Measurements from ENCODE around the gene TIPARP. TPM values are rescaled to one million over a fixed set of nuclear protein-coding genes. Genes with fewer than 3 reads are reported as not detected.

Gene TIPARP
- total and polyA plus RNA-seq, 2 of the 8 experiments (the other 6 are each of a cell fraction or from before 2014, with no cell fraction given), result 1.6 to 5.8 TPM

DNA sequence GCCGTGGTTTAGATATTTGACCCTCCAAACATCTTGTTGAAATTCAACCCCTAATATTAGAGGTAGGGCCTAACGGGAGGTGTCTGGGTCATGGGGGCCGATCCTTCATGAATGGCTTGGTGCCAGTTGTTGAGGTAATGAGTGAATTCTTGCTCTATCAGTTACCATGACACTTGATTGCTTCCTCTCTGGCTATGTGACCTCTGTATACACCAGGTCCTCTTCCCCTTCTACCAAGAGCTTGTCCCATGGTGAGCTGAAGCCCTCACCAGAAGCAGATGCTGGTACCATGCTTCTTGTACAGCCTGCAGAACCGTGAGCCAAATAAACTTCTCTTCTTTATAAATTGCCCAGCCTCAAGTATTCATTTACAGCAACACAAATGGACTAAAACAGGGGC lies 41.8 kb upstream of the TIPARP start:
- Histone ChIP-seq H2AFZ (ENCODE audit: low read length) (no peak overlapping the region), H3K4me1 (replicated peaks in 1 of 4; ENCODE audit: control insufficient read depth in 3 of 4, insufficient read depth in 4 of 4, low read length in 3 of 4) (peaks cover 0 to 11% (median 5%) of the 10 kb centered on the region in 4 experiments; a peak in 5 of 7 replicates), H2BK12ac (ENCODE audit: low read depth, low read length) (no peak overlapping the region), H3K14ac (ENCODE audit: insufficient read length) (no peak overlapping the region), H3K9ac (replicated peaks in 1 of 4; ENCODE audit: extremely low read depth in 1 of 4, low read depth in 3 of 4, low read length in 3 of 4) (no peak overlapping the region), H4K8ac (ENCODE audit: extremely low read depth, insufficient read depth, low read length) (no peak overlapping the region), H3K27ac (ENCODE audit: low read depth, low read length) (no peak overlapping the region), H3K79me1 (ENCODE audit: low read depth, low read length) (no peaks in the 10 kb centered on the region), H3K4me3 (ENCODE audit: extremely low read depth in 1 of 4, insufficient read depth in 2 of 4, low read depth in 3 of 4, low read length in 4 of 4) (no peak overlapping the region), H4K20me1 (replicated peaks in 1 of 2; ENCODE audit: control insufficient read depth in 1 of 2, insufficient read depth in 2 of 2, low read length in 2 of 2) (no peaks in the 10 kb centered on the region), H3K9me3 (ENCODE audit: insufficient read depth in 2 of 2, low read depth in 1 of 2, low read length in 1 of 2) (no peaks in the 10 kb centered on the region), H3K23me2 (ENCODE audit: low read depth, low read length) (no peaks in the 10 kb centered on the region), H3K23ac (ENCODE audit: insufficient read length) (no peak overlapping the region), H3K4me2 (ENCODE audit: insufficient read depth in 1 of 2, low read depth in 2 of 2, low read length in 2 of 2) (no peak overlapping the region), H4K91ac (replicated peaks; ENCODE audit: insufficient read length, low read length) (no peak overlapping the region), H2AK5ac (ENCODE audit: low read depth, low read length) (no peak overlapping the region), H3K56ac (replicated peaks; ENCODE audit: insufficient read length, low read depth, low read length) (no peak overlapping the region), H3K79me2 (ENCODE audit: control insufficient read depth in 1 of 2, insufficient read depth in 2 of 2, low read length in 2 of 2) (no peaks in the 10 kb centered on the region), H3K36me3 (ENCODE audit: control insufficient read depth in 2 of 4, insufficient read depth in 4 of 4, low read length in 3 of 4) (no peaks in the 10 kb centered on the region), H2BK20ac (ENCODE audit: low read length) (no peak overlapping the region), H3K18ac (ENCODE audit: extremely low read depth, low read length) (no peak overlapping the region), H2BK120ac (replicated peaks; ENCODE audit: low read depth, low read length) (no peak overlapping the region), H2BK15ac (ENCODE audit: low read length) (no peak overlapping the region), H4K5ac (ENCODE audit: insufficient read length, low read depth, low read length) (no peak overlapping the region), H3K4ac (replicated peaks; ENCODE audit: insufficient read length, low read depth, low read length) (no peak overlapping the region), H3K27me3 (replicated peaks in 1 of 4; ENCODE audit: control insufficient read depth in 3 of 4, extremely low read depth in 1 of 4, insufficient read depth in 3 of 4, low read length in 3 of 4) (no peaks in the 10 kb centered on the region), H2BK5ac (ENCODE audit: low read depth, low read length) (no peak overlapping the region)
- no peak for DNase-seq (ENCODE audit: low read depth in 1 of 2, low spot score in 2 of 2)
- no peak for FAIRE-seq
- WGBS, 2 experiments (ENCODE audit: extremely low coverage in 1 of 2, insufficient coverage in 1 of 2, insufficient read length in 1 of 2, insufficient replicate concordance in 2 of 2, low coverage in 1 of 2, low lambda C conversion rate in 2 of 2, missing lambda C conversion rate in 1 of 2), result 81% methylated on average over 4 of the region's 4 CpGs; no CpG with 5 or more reads in 1 of the 2 experiments
- ChIA-PET POLR2A (ENCODE audit: partially characterized antibody) (no interaction called here), CTCF (ENCODE audit: partially characterized antibody) (no interaction called here)
- TF ChIP-seq, protein P1, sequence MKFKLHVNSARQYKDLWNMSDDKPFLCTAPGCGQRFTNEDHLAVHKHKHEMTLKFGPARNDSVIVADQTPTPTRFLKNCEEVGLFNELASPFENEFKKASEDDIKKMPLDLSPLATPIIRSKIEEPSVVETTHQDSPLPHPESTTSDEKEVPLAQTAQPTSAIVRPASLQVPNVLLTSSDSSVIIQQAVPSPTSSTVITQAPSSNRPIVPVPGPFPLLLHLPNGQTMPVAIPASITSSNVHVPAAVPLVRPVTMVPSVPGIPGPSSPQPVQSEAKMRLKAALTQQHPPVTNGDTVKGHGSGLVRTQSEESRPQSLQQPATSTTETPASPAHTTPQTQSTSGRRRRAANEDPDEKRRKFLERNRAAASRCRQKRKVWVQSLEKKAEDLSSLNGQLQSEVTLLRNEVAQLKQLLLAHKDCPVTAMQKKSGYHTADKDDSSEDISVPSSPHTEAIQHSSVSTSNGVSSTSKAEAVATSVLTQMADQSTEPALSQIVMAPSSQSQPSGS (IDR thresholded peaks at IDR 0.05; ENCODE audit: low read length), result no peak
- TF ChIP-seq TAF7 (optimal IDR thresholded peaks at IDR 0.05; ENCODE audit: borderline replicate concordance, low read depth, low read length) (no peak), KDM4A (IDR thresholded peaks at IDR 0.05; ENCODE audit: low read depth, low read length, severe bottlenecking) (no peak), CBX8 (IDR thresholded peaks at IDR 0.05; ENCODE audit: borderline replicate concordance, low read depth, low read length) (no peak), POLR2AphosphoS5 (IDR thresholded peaks at IDR 0.05; ENCODE audit: low read depth, low read length) (no peak), SIN3A (conservative IDR thresholded peaks at IDR 0.05 in 1 of 2, IDR thresholded peaks at IDR 0.05 in 1 of 2; ENCODE audit: low read depth in 1 of 2, low read length in 2 of 2) (no peak), HDAC6 (IDR thresholded peaks at IDR 0.05; ENCODE audit: low read depth, low read length) (no peak), RAD21 (IDR thresholded peaks at IDR 0.05 in 1 of 2, conservative IDR thresholded peaks at IDR 0.05 in 1 of 2; ENCODE audit: low read depth in 2 of 2, low read length in 2 of 2) (no peak), BRCA1 (IDR thresholded peaks at IDR 0.05; ENCODE audit: low read depth, low read length) (no peak), KDM5A (IDR thresholded peaks at IDR 0.05; ENCODE audit: low read length) (no peak), RBBP5 (IDR thresholded peaks at IDR 0.05; ENCODE audit: borderline replicate concordance, low read depth, low read length) (no peak)
- TF ChIP-seq, protein P2, sequence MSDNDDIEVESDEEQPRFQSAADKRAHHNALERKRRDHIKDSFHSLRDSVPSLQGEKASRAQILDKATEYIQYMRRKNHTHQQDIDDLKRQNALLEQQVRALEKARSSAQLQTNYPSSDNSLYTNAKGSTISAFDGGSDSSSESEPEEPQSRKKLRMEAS (IDR thresholded peaks at IDR 0.05), result no peak
